GM10248 (cell line): ENCODE results near the gene CACNA1S.

Source experiments
- CTCF ChIA-PET: fragments of 300-600 bp; sonication (Branson Sonifier 250); formaldehyde crosslinking; extraction: SDS; loops from one replicate; lab custom pipeline; 2021; ENCODE audit warnings: antibody characterized with exemption; lab: Yijun Ruan, JAX
- POLR2A ChIA-PET: fragments of 350-650 bp; sonication (Branson Sonifier 250); formaldehyde crosslinking; extraction: SDS; loops from one replicate; lab custom pipeline; 2020; ENCODE audit warnings: antibody characterized with exemption; lab: Yijun Ruan, JAX
- DNase-seq: peaks from one replicate; pipeline ENCODE4 v3.0.0; 2012; ENCODE audit errors: extremely low spot score
- CTCF ChIP-seq: IDR thresholded peaks from 2 replicates; pipeline ENCODE4 v1.5.1; 2012; ENCODE audit warnings: mild to moderate bottlenecking, low read depth; ENCODE audit errors: extremely low read depth, missing control alignments, control extremely low read depth

The CACNA1S gene

GRCh38 chr1:201013031-201013485, 99.2 kb downstream of the CACNA1S start:
- TF ChIP-seq CTCF, result no peak
- POLR2A ChIA-PET, result no interaction called here
- CTCF ChIA-PET, result interaction anchor here (1.8 kb wide), 1 partner anchor 13 kb away, joined by 5 read pairs; no protein-coding TSS in a partner anchor
- DNase-seq, result no peak

GRCh38 chr1:201011616-201012015, 100.6 kb downstream of the CACNA1S start:
- DNase-seq, result no peak
- CTCF ChIA-PET, result interaction anchor here (0.9 to 4.4 kb wide), 5 partner anchors 9 to 40 kb away, joined by 3 to 34 read pairs (median 5); partner anchors contain the start of gene KIF21B
- no peak for TF ChIP-seq CTCF
- POLR2A ChIA-PET, result no interaction called here

- CTCF ChIA-PET, result interaction anchor here (1.1 to 4.4 kb wide), 5 partner anchors 10 to 39 kb away, joined by 3 to 34 read pairs (median 5); no protein-coding TSS in a partner anchor
- POLR2A ChIA-PET, result interaction anchor here (0.6 kb wide), 1 partner anchor 130 kb away, joined by 3 read pairs; no protein-coding TSS in a partner anchor
- DNase-seq, result no peak
- no peak for TF ChIP-seq CTCF
These were observed 102.1 kb downstream of the CACNA1S start for GRCh38 chr1:201009962-201010645.

GRCh38 chr1:201008666-201009360, 103.4 kb downstream of the CACNA1S start:
- no peak for TF ChIP-seq CTCF
- no peak for DNase-seq
- CTCF ChIA-PET, result interaction anchor here (0.9 to 4.4 kb wide), 5 partner anchors 12 to 38 kb away, joined by 3 to 34 read pairs (median 5); no protein-coding TSS in a partner anchor
- POLR2A ChIA-PET, result no interaction called here

GRCh38 chr1:201007481-201007880, 104.7 kb downstream of the CACNA1S start:
- ChIA-PET POLR2A (no interaction called here), CTCF (interaction anchor here (4.4 kb wide), 1 partner anchor 13 kb away, joined by 34 read pairs; no protein-coding TSS in a partner anchor)
- no peak for DNase-seq
- TF ChIP-seq CTCF, result no peak

GRCh38 chr1:201006450-201006849, 105.8 kb downstream of the CACNA1S start:
- no peak for TF ChIP-seq CTCF
- no peak for DNase-seq
- ChIA-PET CTCF (interaction anchor here (0.7 to 3.0 kb wide), 3 partner anchors 9 to 25 kb away, joined by 3 to 14 read pairs (median 7); no protein-coding TSS in a partner anchor), POLR2A (no interaction called here)
